Transverse colon (tissue), 4 donors: ENCODE results near the gene CAPRIN2. TPM values are rescaled to one million over a fixed set of nuclear protein-coding genes. Genes with fewer than 3 reads are reported as not detected.

Experiments
- DNase-seq: peaks from one replicate; pipeline ENCODE4 v3.0.0-alpha.2; 2019
- H3K27ac ChIP-seq, 4 donors: fragments of 200-600 bp; sonication (generic); 2 replicates each; pipeline ENCODE4 v1.5.1; 2016 to 2018; ENCODE audit warnings: inconsistent platforms in 4 of 4
- H3K27me3 ChIP-seq: fragments of 200-600 bp; sonication (generic); 2 replicates; pipeline ENCODE4 v1.5.1; 2017; ENCODE audit warnings: inconsistent platforms
- H3K36me3 ChIP-seq, 4 donors: fragments of 200-600 bp; sonication (generic); 2 replicates each; pipeline ENCODE4 v1.5.1; 2017 to 2019; ENCODE audit warnings: inconsistent platforms in 4 of 4
- H3K4me1 ChIP-seq, 4 donors: fragments of 200-600 bp; sonication (generic); 2 replicates each; pipeline ENCODE4 v1.5.1; 2017 to 2020; ENCODE audit warnings: inconsistent platforms in 4 of 4
- H3K4me3 ChIP-seq, 4 donors: fragments of 200-600 bp; sonication (generic); 1 replicate in 1 of 4; 2 replicates in 3 of 4; pipeline versions ENCODE4 v1.5.1 to v1.6.1; 2017 to 2019; ENCODE audit warnings: inconsistent platforms in 4 of 4
- H3K9me3 ChIP-seq, 2 donors: fragments of 200-600 bp; sonication (generic); 2 replicates each; pipeline ENCODE4 v1.5.1; 2017 to 2019; ENCODE audit warnings: inconsistent platforms in 2 of 2
- EP300 ChIP-seq: sonication (generic); formaldehyde crosslinking; IDR thresholded peaks from one replicate; pipeline ENCODE4 v1.6.1; 2017; ENCODE audit warnings: antibody characterized with exemption, low read depth
- POLR2A ChIP-seq: fragments of 450-650 bp; IDR thresholded peaks from one replicate; pipeline ENCODE4 v1.6.1; 2016; ENCODE audit warnings: antibody characterized with exemption, mild to moderate bottlenecking, moderate library complexity
- POLR2AphosphoS5 ChIP-seq, 3 donors: sonication (generic); formaldehyde crosslinking; IDR thresholded peaks; one replicate each; pipeline ENCODE4 v1.6.1; 2016; ENCODE audit warnings: antibody characterized with exemption in 3 of 3
- WGBS, 2 donors: methylation state at CpG; one replicate each; pipeline ENCODE4 v1.1.5; 2018; ENCODE audit warnings: low coverage in 1 of 2; 5-methylcytosine and 5-hydroxymethylcytosine counted together
- in situ Hi-C, 4 donors: fragments of 200-750 bp; cut with MboI; loops; one replicate each; pipeline versions ENCODE4 v1.15.0 to v1.15.1; 2017; ENCODE audit warnings: low sequenced_read_pairs in 3 of 4, low pct_ligation_motif_present in 1 of 4, low pct_unique_long_range_greater_than_20kb in 1 of 4
- intact Hi-C: fragments of 100-400 bp; cut with DNase I; formaldehyde crosslinking; loops from one replicate; pipeline ENCODE4 v1.15.1; 2023; ENCODE audit warnings: low total_unique reads
- total RNA-seq, 4 donors: library from RNA; depleted of rRNA; stranded (reverse); fragments of >200 nt; gene quantifications; one replicate each; pipeline ENCODE4 v1.1.0, GENCODE V29; 2016
- TF ChIP-seq, protein P1 (sequence below), 5 experiments: fragments of 200-600 bp in 3 of 5; fragments of 450-650 bp in 2 of 5; sonication (generic) in 3 of 5; IDR thresholded peaks; 1 replicate in 2 of 5; 2 replicates in 3 of 5; pipeline ENCODE4 v1.5.1; 2016 to 2017; ENCODE audit warnings: antibody characterized with exemption in 5 of 5, inconsistent platforms in 3 of 5, mild to moderate bottlenecking in 2 of 5, moderate library complexity in 1 of 5

CAPRIN2 gene
- total RNA-seq, 4 donors from 2014 or later: 24.7 to 322 (median 42.5) TPM

- Histone ChIP-seq H3K9me3 (no peaks in the 10 kb centered on the region), H3K36me3 (peaks cover 0 to 6% (median 0%) of the 10 kb centered on the region in 4 donors), H3K27ac (no peak overlapping the region), H3K4me3 (no peak overlapping the region), H3K4me1 (no peaks in the 10 kb centered on the region), H3K27me3 (no peaks in the 10 kb centered on the region)
- TF ChIP-seq EP300: no peak
- TF ChIP-seq, protein P1, sequence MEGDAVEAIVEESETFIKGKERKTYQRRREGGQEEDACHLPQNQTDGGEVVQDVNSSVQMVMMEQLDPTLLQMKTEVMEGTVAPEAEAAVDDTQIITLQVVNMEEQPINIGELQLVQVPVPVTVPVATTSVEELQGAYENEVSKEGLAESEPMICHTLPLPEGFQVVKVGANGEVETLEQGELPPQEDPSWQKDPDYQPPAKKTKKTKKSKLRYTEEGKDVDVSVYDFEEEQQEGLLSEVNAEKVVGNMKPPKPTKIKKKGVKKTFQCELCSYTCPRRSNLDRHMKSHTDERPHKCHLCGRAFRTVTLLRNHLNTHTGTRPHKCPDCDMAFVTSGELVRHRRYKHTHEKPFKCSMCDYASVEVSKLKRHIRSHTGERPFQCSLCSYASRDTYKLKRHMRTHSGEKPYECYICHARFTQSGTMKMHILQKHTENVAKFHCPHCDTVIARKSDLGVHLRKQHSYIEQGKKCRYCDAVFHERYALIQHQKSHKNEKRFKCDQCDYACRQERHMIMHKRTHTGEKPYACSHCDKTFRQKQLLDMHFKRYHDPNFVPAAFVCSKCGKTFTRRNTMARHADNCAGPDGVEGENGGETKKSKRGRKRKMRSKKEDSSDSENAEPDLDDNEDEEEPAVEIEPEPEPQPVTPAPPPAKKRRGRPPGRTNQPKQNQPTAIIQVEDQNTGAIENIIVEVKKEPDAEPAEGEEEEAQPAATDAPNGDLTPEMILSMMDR (IDR thresholded peaks at IDR 0.05): no peak
- TF ChIP-seq POLR2A: no peak
- no peak for TF ChIP-seq POLR2AphosphoS5 (IDR thresholded peaks at IDR 0.05)
- WGBS, 2 donors: 92 to 93% methylated on average over 4 of the region's 4 CpGs
- in situ Hi-C loops: no loop called here
- intact Hi-C loops: no loop called here
- no peak for DNase-seq
Observed at GRCh38 chr12:30729547-30729946, 25.2 kb downstream of the CAPRIN2 start.

DNA sequence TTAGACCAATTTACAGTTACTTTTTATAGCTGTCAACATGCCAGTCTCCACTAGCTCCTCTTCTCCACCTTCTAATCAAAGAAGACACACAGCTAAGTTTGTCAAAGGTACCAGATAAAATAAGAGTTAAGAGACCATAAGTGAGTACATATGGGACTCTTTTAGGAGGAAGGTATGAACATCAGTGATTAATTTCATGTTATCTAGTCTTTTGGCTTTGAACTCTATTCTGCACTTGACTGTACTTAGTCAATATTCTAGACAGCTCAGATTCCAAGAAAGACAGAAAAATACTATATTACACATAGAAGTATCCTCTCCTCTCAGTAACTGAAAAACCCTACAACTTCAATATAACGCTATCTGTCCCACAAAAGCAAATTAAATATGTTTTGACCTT is 28.1 kb downstream of the CAPRIN2 start:
- Histone ChIP-seq H3K27ac (no peak overlapping the region), H3K4me3 (no peak overlapping the region), H3K4me1 (no peaks in the 10 kb centered on the region), H3K9me3 (no peaks in the 10 kb centered on the region), H3K27me3 (no peaks in the 10 kb centered on the region), H3K36me3 (peaks cover 0 to 6% (median 0%) of the 10 kb centered on the region in 4 donors)
- WGBS, 2 donors: 90 to 93% methylated on average over 1 of the region's 1 CpG
- intact Hi-C loops: no loop called here
- no peak for DNase-seq
- no peak for TF ChIP-seq EP300
- no peak for TF ChIP-seq POLR2A
- TF ChIP-seq, protein P1 (IDR thresholded peaks at IDR 0.05): no peak
- TF ChIP-seq POLR2AphosphoS5 (IDR thresholded peaks at IDR 0.05): no peak
- in situ Hi-C loops: no loop called here

- Histone ChIP-seq H3K4me3 (no peak overlapping the region), H3K4me1 (no peaks in the 10 kb centered on the region), H3K36me3 (peaks cover 0 to 6% (median 0%) of the 10 kb centered on the region in 4 donors), H3K27ac (no peak overlapping the region), H3K27me3 (no peaks in the 10 kb centered on the region), H3K9me3 (no peaks in the 10 kb centered on the region)
- TF ChIP-seq, protein P1 (IDR thresholded peaks at IDR 0.05): no peak
- TF ChIP-seq EP300 (no peak), POLR2AphosphoS5 (IDR thresholded peaks at IDR 0.05) (no peak), POLR2A (no peak)
- intact Hi-C loops: no loop called here
- no peak for DNase-seq
- 88% methylated on average over 1 of the region's 1 CpG; no CpG with 5 or more reads in 1 of the 2 donors for whole genome bisulfite sequencing, 2 donors
- in situ Hi-C loops: no loop called here
Observed at GRCh38 chr12:30725739-30726138, 29.0 kb downstream of the CAPRIN2 start.

GRCh38 chr12:30719060-30719459 is 35.7 kb downstream of the CAPRIN2 start:
- no peaks in the 10 kb centered on the region for H3K27me3 ChIP-seq
- no peaks in the 10 kb centered on the region for H3K9me3 ChIP-seq
- no peak for DNase-seq
- intact Hi-C loops: no loop called here
- in situ Hi-C loops: no loop called here
- no peaks in the 10 kb centered on the region for H3K4me1 ChIP-seq
- no peak overlapping the region for H3K27ac ChIP-seq
- 33 to 63% methylated on average over 1 of the region's 1 CpG for WGBS, 2 donors
- TF ChIP-seq, protein P1 (IDR thresholded peaks at IDR 0.05): no peak
- no peak for TF ChIP-seq POLR2A
- TF ChIP-seq EP300: no peak
- no peak for TF ChIP-seq POLR2AphosphoS5 (IDR thresholded peaks at IDR 0.05)
- no peak overlapping the region for H3K4me3 ChIP-seq
- peaks cover 0 to 16% (median 3%) of the 10 kb centered on the region in 4 donors for H3K36me3 ChIP-seq
